Neural progenitor cell (in vitro differentiated cells): Measurements from ENCODE around the gene WNT5B.

Source experiments
- CTCF ChIP-seq: fragments of 200-600 bp; sonication (generic); IDR thresholded peaks from 2 replicates; pipeline ENCODE4 v1.5.1; 2017; ENCODE audit warnings: antibody characterized with exemption, mild to moderate bottlenecking
- EZH2 ChIP-seq: fragments of 200-600 bp; sonication (generic); IDR thresholded peaks from 2 replicates; pipeline ENCODE4 v1.6.1; 2017; ENCODE audit warnings: antibody characterized with exemption, mild to moderate bottlenecking, moderate library complexity

- TF ChIP-seq CTCF (no peak), EZH2 (no peak)
These were observed 34.6 kb upstream of the WNT5B start, which contains the start of gene FBXL14 for GRCh38 chr12:1594261-1595025.
